Eye (tissue), 1 donor: Measurements from ENCODE around the gene EIF2AK3.
A peak's percentile ranks its signal among the peaks of the same experiment; 100 is the strongest.

Experiments used
- DNase-seq: peaks from one replicate; pipeline ENCODE4 v3.0.0-alpha.2; 2015

EIF2AK3 gene

GRCh38 chr2:88537640-88538039 lies 89.6 kb downstream of the EIF2AK3 start:
- no peak for DNase-seq

GRCh38 chr2:88530081-88530480 lies 97.2 kb downstream of the EIF2AK3 start:
- DNase-seq: no peak

DNA sequence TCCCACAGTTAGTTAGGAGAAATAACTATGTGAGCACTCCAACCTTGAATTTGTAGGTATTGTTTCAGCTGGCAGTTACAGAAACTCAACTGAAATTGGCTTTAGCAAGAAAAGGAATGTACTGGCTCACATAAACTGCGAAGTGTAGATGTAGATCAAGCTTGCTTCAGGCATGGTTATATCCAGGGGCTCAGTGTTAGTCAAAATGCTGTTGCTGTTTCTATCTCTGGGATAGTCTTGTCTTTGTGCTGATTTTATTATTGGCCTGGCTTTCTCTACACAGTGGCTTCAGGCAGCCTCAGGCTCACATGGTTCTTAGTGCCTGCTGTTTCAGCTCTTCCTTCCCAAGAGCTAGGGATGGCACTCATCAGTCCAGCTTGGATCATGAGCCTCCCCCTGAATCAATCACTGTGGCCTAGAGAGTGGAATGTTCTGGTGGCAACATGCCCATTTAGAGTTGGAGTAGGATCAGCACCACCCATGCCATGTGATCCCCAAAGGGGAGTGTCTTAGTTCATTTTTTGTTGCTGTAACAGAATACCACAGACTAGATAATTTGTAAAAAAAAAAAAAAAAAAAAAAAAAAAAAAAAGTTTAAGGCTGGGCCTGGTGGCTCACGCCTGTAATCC lies 105.7 kb downstream of the EIF2AK3 start:
- DNase-seq: no peak

- DNase-seq: peak; percentile 61
Measured at GRCh38 chr2:88517759-88518201, 109.5 kb downstream of the EIF2AK3 start.
